ENCODE measurements around the gene DRAM2.
A peak's percentile ranks its signal among the peaks of the same experiment; 100 is the strongest.

The DRAM2 gene

DNA sequence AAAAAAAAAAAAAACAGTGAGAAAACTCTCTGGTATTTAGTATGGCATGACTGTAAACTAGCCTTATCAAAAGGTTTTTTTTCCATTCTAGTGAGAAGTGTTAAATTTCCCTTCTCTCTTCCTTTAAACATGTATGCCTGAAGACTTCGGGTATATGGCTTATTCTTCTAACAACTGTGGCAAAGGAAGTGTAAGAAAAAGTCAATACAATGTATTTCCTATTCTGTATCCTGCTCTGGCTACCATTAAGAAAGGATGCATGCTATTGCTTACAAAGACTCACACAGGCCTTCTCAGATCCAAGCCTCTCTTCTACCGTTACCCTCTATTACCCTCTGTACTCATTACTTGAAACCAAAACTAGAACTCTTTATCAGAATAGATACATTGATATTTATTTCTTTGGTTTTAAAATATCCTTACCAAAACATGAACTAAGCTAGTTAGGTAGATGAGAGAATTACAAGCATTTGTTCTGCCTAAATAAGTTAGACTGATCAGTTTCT is 8.5 kb upstream of the DRAM2 start:
- H4K20me1 ChIP-seq (ENCODE audit: insufficient read depth, low read length), result no peaks in the 10 kb centered on the region
- peak overlapping the region; percentile 33; the same call in 1 of the 2 replicates for H3K4me2 ChIP-seq (ENCODE audit: low read length)
- TF ChIP-seq, protein P1, sequence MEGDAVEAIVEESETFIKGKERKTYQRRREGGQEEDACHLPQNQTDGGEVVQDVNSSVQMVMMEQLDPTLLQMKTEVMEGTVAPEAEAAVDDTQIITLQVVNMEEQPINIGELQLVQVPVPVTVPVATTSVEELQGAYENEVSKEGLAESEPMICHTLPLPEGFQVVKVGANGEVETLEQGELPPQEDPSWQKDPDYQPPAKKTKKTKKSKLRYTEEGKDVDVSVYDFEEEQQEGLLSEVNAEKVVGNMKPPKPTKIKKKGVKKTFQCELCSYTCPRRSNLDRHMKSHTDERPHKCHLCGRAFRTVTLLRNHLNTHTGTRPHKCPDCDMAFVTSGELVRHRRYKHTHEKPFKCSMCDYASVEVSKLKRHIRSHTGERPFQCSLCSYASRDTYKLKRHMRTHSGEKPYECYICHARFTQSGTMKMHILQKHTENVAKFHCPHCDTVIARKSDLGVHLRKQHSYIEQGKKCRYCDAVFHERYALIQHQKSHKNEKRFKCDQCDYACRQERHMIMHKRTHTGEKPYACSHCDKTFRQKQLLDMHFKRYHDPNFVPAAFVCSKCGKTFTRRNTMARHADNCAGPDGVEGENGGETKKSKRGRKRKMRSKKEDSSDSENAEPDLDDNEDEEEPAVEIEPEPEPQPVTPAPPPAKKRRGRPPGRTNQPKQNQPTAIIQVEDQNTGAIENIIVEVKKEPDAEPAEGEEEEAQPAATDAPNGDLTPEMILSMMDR (IDR thresholded peaks at IDR 0.05; ENCODE audit: low read length), result no peak
- no peak for TF ChIP-seq EZH2 (IDR thresholded peaks at IDR 0.05; ENCODE audit: borderline replicate concordance, low read length)
- H3K27me3 ChIP-seq (ENCODE audit: insufficient read depth, low read length), result no peaks in the 10 kb centered on the region
- H3K9me2 ChIP-seq (ENCODE audit: low read depth, low read length), result no peaks in the 10 kb centered on the region
- H3K4me3 ChIP-seq (ENCODE audit: low read depth, low read length, poor library complexity, severe bottlenecking), result no peak overlapping the region
- H3K4me1 ChIP-seq (ENCODE audit: insufficient read depth, low read length, severe bottlenecking), result peaks cover 90% of the 10 kb centered on the region
- peaks cover 66% of the 10 kb centered on the region for H3K36me3 ChIP-seq (ENCODE audit: insufficient read depth, low read length)
- H3K27ac ChIP-seq (ENCODE audit: low read depth, low read length, poor library complexity, severe bottlenecking), result peak overlapping the region; percentile 7
- peaks cover 100% of the 10 kb centered on the region for H3K79me2 ChIP-seq (ENCODE audit: insufficient read depth, low read length)
- no peak overlapping the region for H2AFZ ChIP-seq (ENCODE audit: low read length)
- H3F3A ChIP-seq (ENCODE audit: insufficient read depth, low read length), result no peaks in the 10 kb centered on the region
- no peaks in the 10 kb centered on the region for H3K9me3 ChIP-seq (ENCODE audit: low read length)
- H3K9ac ChIP-seq (ENCODE audit: low read length), result no peak overlapping the region

- H3K27me3 ChIP-seq (ENCODE audit: insufficient read depth, low read length), result no peaks in the 10 kb centered on the region
- peaks cover 62% of the 10 kb centered on the region for H3K36me3 ChIP-seq (ENCODE audit: insufficient read depth, low read length)
- H3K9me3 ChIP-seq (ENCODE audit: low read length), result no peaks in the 10 kb centered on the region
- TF ChIP-seq EZH2 (IDR thresholded peaks at IDR 0.05; ENCODE audit: borderline replicate concordance, low read length), result no peak
- TF ChIP-seq, protein P1 (IDR thresholded peaks at IDR 0.05; ENCODE audit: low read length), result no peak
- no peak overlapping the region for H3K4me3 ChIP-seq (ENCODE audit: low read depth, low read length, poor library complexity, severe bottlenecking)
- H3F3A ChIP-seq (ENCODE audit: insufficient read depth, low read length), result no peaks in the 10 kb centered on the region
- peaks cover 95% of the 10 kb centered on the region for H3K4me1 ChIP-seq (ENCODE audit: insufficient read depth, low read length, severe bottlenecking)
- H3K9ac ChIP-seq (ENCODE audit: low read length), result no peak overlapping the region; the same call in 1 of the 2 replicates
- H3K27ac ChIP-seq (ENCODE audit: low read depth, low read length, poor library complexity, severe bottlenecking), result peak overlapping the region; percentile 7
- H3K4me2 ChIP-seq (ENCODE audit: low read length), result peak overlapping the region; percentile 33
- H2AFZ ChIP-seq (ENCODE audit: low read length), result no peak overlapping the region
- no peaks in the 10 kb centered on the region for H4K20me1 ChIP-seq (ENCODE audit: insufficient read depth, low read length)
- H3K9me2 ChIP-seq (ENCODE audit: low read depth, low read length), result no peaks in the 10 kb centered on the region
- H3K79me2 ChIP-seq (ENCODE audit: insufficient read depth, low read length), result peaks cover 100% of the 10 kb centered on the region
Measured at GRCh38 chr1:111147948-111148347, 8.1 kb upstream of the DRAM2 start.

DNA sequence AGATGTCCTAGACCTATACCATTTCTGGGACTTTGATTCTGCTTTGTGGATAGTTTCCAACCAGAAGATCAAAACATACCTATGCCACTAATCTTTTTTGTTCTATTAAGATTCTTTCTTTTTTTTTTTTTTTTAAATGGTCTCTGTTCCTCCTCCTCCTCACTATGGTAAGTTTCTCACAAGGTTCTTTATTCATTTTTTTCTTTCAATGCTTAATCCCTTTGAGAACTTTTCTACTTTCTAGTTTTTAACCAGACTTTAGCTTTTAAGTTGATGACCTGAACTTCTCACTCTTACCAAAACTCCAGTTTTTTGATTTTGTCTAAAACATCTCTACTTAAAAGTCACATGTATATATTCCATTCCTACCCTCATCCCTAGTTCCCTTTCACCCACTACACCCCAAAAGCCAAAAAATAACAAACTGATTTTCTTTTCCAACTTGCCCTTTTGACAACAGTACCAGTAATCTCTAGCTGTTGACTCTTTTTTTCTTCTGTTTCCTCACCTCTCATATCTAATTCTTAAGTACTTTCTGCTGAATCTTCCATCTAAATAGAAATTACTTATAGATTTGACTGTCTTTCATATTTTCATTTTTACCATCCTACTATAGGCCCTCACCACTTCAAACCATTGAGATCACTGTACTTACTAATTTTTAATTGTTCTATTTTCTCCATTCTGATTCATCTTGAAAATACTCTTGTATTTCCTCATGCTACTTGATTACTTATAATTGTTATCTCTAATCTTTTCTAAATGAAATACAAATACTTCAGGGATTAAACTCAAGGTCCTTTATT is 6.3 kb upstream of the DRAM2 start:
- Histone ChIP-seq H4K20me1 (ENCODE audit: insufficient read depth, low read length) (no peaks in the 10 kb centered on the region), H3K27me3 (ENCODE audit: insufficient read depth, low read length) (no peaks in the 10 kb centered on the region), H3K27ac (ENCODE audit: low read depth, low read length, poor library complexity, severe bottlenecking) (peak overlapping the region; percentile 34), H3F3A (ENCODE audit: insufficient read depth, low read length) (no peaks in the 10 kb centered on the region), H2AFZ (ENCODE audit: low read length) (no peak overlapping the region), H3K36me3 (ENCODE audit: insufficient read depth, low read length) (peaks cover 44% of the 10 kb centered on the region), H3K4me2 (ENCODE audit: low read length) (peak overlapping the region; percentile 46), H3K9me3 (ENCODE audit: low read length) (no peaks in the 10 kb centered on the region), H3K9ac (ENCODE audit: low read length) (peak overlapping the region; percentile 45), H3K4me3 (ENCODE audit: low read depth, low read length, poor library complexity, severe bottlenecking) (peak overlapping the region; percentile 16), H3K79me2 (ENCODE audit: insufficient read depth, low read length) (peaks cover 100% of the 10 kb centered on the region), H3K4me1 (ENCODE audit: insufficient read depth, low read length, severe bottlenecking) (peaks cover 98% of the 10 kb centered on the region), H3K9me2 (ENCODE audit: low read depth, low read length) (no peaks in the 10 kb centered on the region)
- TF ChIP-seq, protein P1 (IDR thresholded peaks at IDR 0.05; ENCODE audit: low read length), result no peak
- TF ChIP-seq EZH2 (IDR thresholded peaks at IDR 0.05; ENCODE audit: borderline replicate concordance, low read length), result no peak

Data from OCI-LY1 (cell line).